K562 (cell line): ENCODE data around the gene XPNPEP3. TPM values are rescaled to one million over a fixed set of nuclear protein-coding genes. Genes with fewer than 3 reads are reported as not detected.

Experiments used
- ATF3 ChIP-seq, 2 experiments: fragments of 450-650 bp in 1 of 2; sonication (generic) in 1 of 2; formaldehyde crosslinking in 1 of 2; IDR thresholded peaks in 1 of 2; conservative IDR thresholded peaks in 1 of 2; 2 replicates each; pipeline versions ENCODE4 v1.6.1 to v1.8.1; 2016 to 2023; ENCODE audit warnings: mild to moderate bottlenecking in 2 of 2, moderate library complexity in 2 of 2, inconsistent platforms in 1 of 2, missing genetic modification reagents in 1 of 2
- BHLHE40 ChIP-seq: IDR thresholded peaks from 2 replicates; pipeline ENCODE4 v1.6.1; 2011; ENCODE audit warnings: low read length, improper control_type of control experiment
- KDM1A ChIP-seq, 2 experiments: fragments of 450-650 bp; IDR thresholded peaks; 2 replicates each; pipeline ENCODE4 v1.6.1; 2016; ENCODE audit warnings: mild to moderate bottlenecking in 2 of 2
- NFE2 ChIP-seq: IDR thresholded peaks from 2 replicates; pipeline ENCODE4 v1.6.1; 2014; ENCODE audit warnings: antibody characterized with exemption, low read depth
- NRF1 ChIP-seq, 2 experiments: fragments of 450-650 bp; IDR thresholded peaks in 1 of 2; conservative IDR thresholded peaks in 1 of 2; 2 replicates each; pipeline ENCODE4 v1.6.1; 2014; ENCODE audit warnings: mild to moderate bottlenecking in 2 of 2
- RBFOX2 ChIP-seq: fragments of 200-400 bp; formaldehyde crosslinking; IDR thresholded peaks from 2 replicates; pipeline ENCODE4 v1.6.1; 2017; ENCODE audit warnings: low read depth, mild to moderate bottlenecking, low read length, moderate library complexity
- RCOR1 ChIP-seq, 2 experiments: IDR thresholded peaks; 2 replicates each; pipeline ENCODE4 v1.6.1; 2012; ENCODE audit warnings: low read depth in 2 of 2, low read length in 2 of 2, borderline replicate concordance in 1 of 2, improper control_type of control experiment in 1 of 2
- SPI1 ChIP-seq: IDR thresholded peaks from 2 replicates; pipeline ENCODE4 v1.6.1; 2011; ENCODE audit warnings: low read depth, low read length, control low read depth, borderline replicate concordance
- TEAD4 ChIP-seq, 2 experiments: sonication (generic) in 1 of 2; formaldehyde crosslinking in 1 of 2; IDR thresholded peaks; 2 replicates each; pipeline versions ENCODE4 v1.6.1 to v1.8.0; 2012 to 2022; ENCODE audit warnings: borderline replicate concordance in 1 of 2, inconsistent platforms in 1 of 2, low read length in 1 of 2, mild to moderate bottlenecking in 1 of 2, missing genetic modification reagents in 1 of 2
- ZNF239 ChIP-seq: fragments of 250-450 bp; sonication (Bioruptor Pico); IDR thresholded peaks from 2 replicates; pipeline ENCODE4 v1.4.0; 2020; ENCODE audit warnings: mild to moderate bottlenecking
- ZNF695 ChIP-seq: fragments of 450-650 bp; formaldehyde crosslinking; IDR thresholded peaks from 2 replicates; pipeline ENCODE4 v1.4.0; 2020; ENCODE audit warnings: mild to moderate bottlenecking, moderate library complexity
- polyA plus RNA-seq, 8 experiments: library from polyadenylated mRNA; depleted of rRNA in 4 of 8; stranded (reverse) in 5 of 8; unstranded in 3 of 8; fragments of >200 nt; fragmentation: Nextera tagmentation in 2 of 8; fragmentation: Illumina TruSeq in 1 of 8; extraction: Ambion mirVana in 2 of 8; extraction: Trizol in 1 of 8; gene quantifications; 2 replicates each; pipeline versions ENCODE4 v1.2.1 to v1.2.3, GENCODE V29; 2011 to 2014; ENCODE audit warnings: inconsistent platforms in 1 of 8, missing spikeins in 1 of 8
- total RNA-seq, 7 experiments: library from RNA; depleted of rRNA in 6 of 7; stranded (reverse); fragments of >200 nt in 6 of 7; fragmentation: Illumina TruSeq in 2 of 7; extraction: Trizol in 2 of 7; gene quantifications; 2 replicates each; pipeline versions ENCODE4 v1.2.1 to v1.2.3, GENCODE V29; 2011 to 2021; ENCODE audit warnings: low replicate concordance in 1 of 7
- TF ChIP-seq, protein P1 (sequence below): fragments of 250-450 bp; sonication (Bioruptor Pico); IDR thresholded peaks from 2 replicates; pipeline ENCODE4 v1.5.0; 2020; ENCODE audit warnings: mild to moderate bottlenecking, borderline replicate concordance

XPNPEP3 gene
- total and polyA plus RNA-seq, 9 of the 15 experiments (the other 6 are each of a cell fraction or from before 2014, with no cell fraction given), result 9.1 to 22.6 (median 15.6) TPM

GRCh38 chr22:40966726-40967085 lies 109.8 kb downstream of the XPNPEP3 start (continued):
- TF ChIP-seq, protein P1, sequence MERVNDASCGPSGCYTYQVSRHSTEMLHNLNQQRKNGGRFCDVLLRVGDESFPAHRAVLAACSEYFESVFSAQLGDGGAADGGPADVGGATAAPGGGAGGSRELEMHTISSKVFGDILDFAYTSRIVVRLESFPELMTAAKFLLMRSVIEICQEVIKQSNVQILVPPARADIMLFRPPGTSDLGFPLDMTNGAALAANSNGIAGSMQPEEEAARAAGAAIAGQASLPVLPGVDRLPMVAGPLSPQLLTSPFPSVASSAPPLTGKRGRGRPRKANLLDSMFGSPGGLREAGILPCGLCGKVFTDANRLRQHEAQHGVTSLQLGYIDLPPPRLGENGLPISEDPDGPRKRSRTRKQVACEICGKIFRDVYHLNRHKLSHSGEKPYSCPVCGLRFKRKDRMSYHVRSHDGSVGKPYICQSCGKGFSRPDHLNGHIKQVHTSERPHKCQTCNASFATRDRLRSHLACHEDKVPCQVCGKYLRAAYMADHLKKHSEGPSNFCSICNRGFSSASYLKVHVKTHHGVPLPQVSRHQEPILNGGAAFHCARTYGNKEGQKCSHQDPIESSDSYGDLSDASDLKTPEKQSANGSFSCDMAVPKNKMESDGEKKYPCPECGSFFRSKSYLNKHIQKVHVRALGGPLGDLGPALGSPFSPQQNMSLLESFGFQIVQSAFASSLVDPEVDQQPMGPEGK (CRISPR knock-in tag), result no peak
- TF ChIP-seq ATF3 (IDR thresholded peaks at IDR 0.05) (peak; percentile 39; the same call in 1 of the 2 replicates), ATF3 (CRISPR knock-in tag; conservative IDR thresholded peaks at IDR 0.05) (no peak), BHLHE40 (peak; percentile 78), RCOR1 (IDR thresholded peaks at IDR 0.05; ENCODE audit: borderline replicate concordance in 1 of 2, low read depth in 2 of 2, low read length in 2 of 2) (peak in 1 of 2 experiments; percentile 48; a peak in 1 of 4 replicates), NFE2 (peak; percentile 60), ZNF695 (CRISPR knock-in tag) (no peak), NRF1 (conservative IDR thresholded peaks at IDR 0.05 in 1 of 2, IDR thresholded peaks at IDR 0.05 in 1 of 2) (peak; percentile 69 to 72), ZNF239 (CRISPR knock-in tag) (no peak), TEAD4 (IDR thresholded peaks at IDR 0.05; ENCODE audit: low read length) (0 out of 2 replicates have a peak, but pooled peaks have one; percentile 7), TEAD4 (CRISPR knock-in tag; IDR thresholded peaks at IDR 0.05; ENCODE audit: borderline replicate concordance) (no peak), SPI1 (0 out of 2 replicates have a peak, but pooled peaks have one; percentile 32), KDM1A (IDR thresholded peaks at IDR 0.05) (peak in 1 of 2 experiments; percentile 23; a peak in 1 of 4 replicates), RBFOX2 (no peak)
